ENCODE results near the gene PRKCA.

PRKCA gene

GRCh38 chr17:66420961-66421371 lies 118.6 kb downstream of the PRKCA start:
- in situ Hi-C loops (cut with HindIII; ENCODE audit: low pct_ligation_motif_present, low pct_unique_long_range_greater_than_20kb, low sequenced_read_pairs), result no loop called here
- no peak for DNase-seq

- DNase-seq, result peak; percentile 85
- in situ Hi-C loops (cut with HindIII; ENCODE audit: low pct_ligation_motif_present, low pct_unique_long_range_greater_than_20kb, low sequenced_read_pairs), result no loop called here
Observed at GRCh38 chr17:66422186-66422585, 119.8 kb downstream of the PRKCA start.

- peak; percentile 29 for DNase-seq
- in situ Hi-C loops (cut with HindIII; ENCODE audit: low pct_ligation_motif_present, low pct_unique_long_range_greater_than_20kb, low sequenced_read_pairs), result no loop called here
Observed at GRCh38 chr17:66423056-66423955, 120.9 kb downstream of the PRKCA start.

- DNase-seq, result no peak
- in situ Hi-C loops (cut with HindIII; ENCODE audit: low pct_ligation_motif_present, low pct_unique_long_range_greater_than_20kb, low sequenced_read_pairs), result no loop called here
Observed at GRCh38 chr17:66425756-66426396, 123.5 kb downstream of the PRKCA start.

- peak; percentile 29 for DNase-seq
- in situ Hi-C loops (cut with HindIII; ENCODE audit: low pct_ligation_motif_present, low pct_unique_long_range_greater_than_20kb, low sequenced_read_pairs), result no loop called here
Observed at GRCh38 chr17:66426397-66427033, 124.1 kb downstream of the PRKCA start.

GRCh38 chr17:66427134-66427533 lies 124.7 kb downstream of the PRKCA start:
- no peak for DNase-seq
- in situ Hi-C loops (cut with HindIII; ENCODE audit: low pct_ligation_motif_present, low pct_unique_long_range_greater_than_20kb, low sequenced_read_pairs), result no loop called here

GRCh38 chr17:66429680-66430079 lies 127.3 kb downstream of the PRKCA start:
- DNase-seq, result no peak
- in situ Hi-C loops (cut with HindIII; ENCODE audit: low pct_ligation_motif_present, low pct_unique_long_range_greater_than_20kb, low sequenced_read_pairs), result no loop called here

GRCh38 chr17:66430846-66431795 lies 128.7 kb downstream of the PRKCA start:
- no peak for DNase-seq
- in situ Hi-C loops (cut with HindIII; ENCODE audit: low pct_ligation_motif_present, low pct_unique_long_range_greater_than_20kb, low sequenced_read_pairs), result no loop called here

GRCh38 chr17:66431910-66432309 lies 129.5 kb downstream of the PRKCA start:
- in situ Hi-C loops (cut with HindIII; ENCODE audit: low pct_ligation_motif_present, low pct_unique_long_range_greater_than_20kb, low sequenced_read_pairs), result no loop called here
- peak; percentile 57 for DNase-seq

GRCh38 chr17:66432411-66432957 lies 130.1 kb downstream of the PRKCA start:
- in situ Hi-C loops (cut with HindIII; ENCODE audit: low pct_ligation_motif_present, low pct_unique_long_range_greater_than_20kb, low sequenced_read_pairs), result no loop called here
- DNase-seq, result no peak

- in situ Hi-C loops (cut with HindIII; ENCODE audit: low pct_ligation_motif_present, low pct_unique_long_range_greater_than_20kb, low sequenced_read_pairs), result no loop called here
- DNase-seq, result no peak
Observed at GRCh38 chr17:66432996-66433551, 130.7 kb downstream of the PRKCA start.

- DNase-seq, result no peak
- in situ Hi-C loops (cut with HindIII; ENCODE audit: low pct_ligation_motif_present, low pct_unique_long_range_greater_than_20kb, low sequenced_read_pairs), result no loop called here
Observed at GRCh38 chr17:66435182-66435581, 132.8 kb downstream of the PRKCA start.

GRCh38 chr17:66436631-66437030 lies 134.2 kb downstream of the PRKCA start:
- in situ Hi-C loops (cut with HindIII; ENCODE audit: low pct_ligation_motif_present, low pct_unique_long_range_greater_than_20kb, low sequenced_read_pairs), result no loop called here
- no peak for DNase-seq

- DNase-seq, result no peak
- in situ Hi-C loops (cut with HindIII; ENCODE audit: low pct_ligation_motif_present, low pct_unique_long_range_greater_than_20kb, low sequenced_read_pairs), result no loop called here
Observed at GRCh38 chr17:66437476-66438026, 135.1 kb downstream of the PRKCA start.

GRCh38 chr17:66438101-66438500 lies 135.7 kb downstream of the PRKCA start:
- in situ Hi-C loops (cut with HindIII; ENCODE audit: low pct_ligation_motif_present, low pct_unique_long_range_greater_than_20kb, low sequenced_read_pairs), result no loop called here
- DNase-seq, result no peak

- no peak for DNase-seq
- in situ Hi-C loops (cut with HindIII; ENCODE audit: low pct_ligation_motif_present, low pct_unique_long_range_greater_than_20kb, low sequenced_read_pairs), result no loop called here
Observed at GRCh38 chr17:66441101-66441661, 138.8 kb downstream of the PRKCA start.

- in situ Hi-C loops (cut with HindIII; ENCODE audit: low pct_ligation_motif_present, low pct_unique_long_range_greater_than_20kb, low sequenced_read_pairs), result no loop called here
- no peak for DNase-seq
Observed at GRCh38 chr17:66443166-66443565, 140.8 kb downstream of the PRKCA start.

Measured in ACHN (cell line).